HEK293 (cell line): ENCODE measurements around the gene MOB2.

Source experiments
- CTCF ChIA-PET: fragments of 350-600 bp; formaldehyde crosslinking; extraction: SDS; loops from one replicate; lab custom pipeline; 2021; ENCODE audit warnings: antibody characterized with exemption; lab: Yijun Ruan, JAX
- POLR2A ChIA-PET: fragments of 300-600 bp; formaldehyde crosslinking; extraction: SDS; loops from one replicate; lab custom pipeline; 2020; ENCODE audit warnings: antibody characterized with exemption, inconsistent platforms; lab: Yijun Ruan, JAX
- H3K27ac ChIP-seq: fragments of 200-500 bp; sonication (Bioruptor generic); 2 replicates; pipeline ENCODE4 v1.5.1; 2014; ENCODE audit warnings: low read depth, low read length, control low read depth, inconsistent platforms; ENCODE audit errors: extremely low read depth
- H3K36me3 ChIP-seq, 2 experiments: fragments of 200-500 bp in 1 of 2; sonication (Bioruptor generic) in 1 of 2; 1 replicate in 1 of 2; 2 replicates in 1 of 2; pipeline ENCODE4 v1.5.1; 2014 to 2017; ENCODE audit warnings: inconsistent platforms in 2 of 2, low read length in 2 of 2; ENCODE audit not compliant: control insufficient read depth in 2 of 2, insufficient read depth in 1 of 2
- H3K4me1 ChIP-seq: fragments of 200-500 bp; sonication (Bioruptor generic); 2 replicates; pipeline ENCODE4 v1.5.1; 2014; ENCODE audit warnings: mild to moderate bottlenecking, low read length, inconsistent platforms; ENCODE audit not compliant: control insufficient read depth, insufficient read depth
- H3K4me3 ChIP-seq: 2 replicates; pipeline ENCODE4 v1.5.1; 2011; ENCODE audit warnings: low read depth, mild to moderate bottlenecking, control low read depth, low read length, moderate library complexity
- H3K9me3 ChIP-seq: fragments of 200-500 bp; sonication (Bioruptor generic); 2 replicates; pipeline ENCODE4 v1.5.1; 2014; ENCODE audit warnings: low read depth, low read length, inconsistent platforms; ENCODE audit not compliant: control insufficient read depth, insufficient read depth
- HIC1 ChIP-seq: fragments of 450-650 bp; formaldehyde crosslinking; IDR thresholded peaks from 2 replicates; pipeline ENCODE4 v1.5.1; 2016; ENCODE audit warnings: missing biosample characterization, missing genetic modification characterization
- MZF1 ChIP-seq: fragments of 450-650 bp; formaldehyde crosslinking; IDR thresholded peaks from 2 replicates; pipeline ENCODE4 v1.5.1; 2017; ENCODE audit warnings: missing biosample characterization, missing genetic modification characterization, borderline replicate concordance
- OSR2 ChIP-seq: fragments of 450-650 bp; formaldehyde crosslinking; IDR thresholded peaks from 2 replicates; pipeline ENCODE4 v1.5.1; 2016; ENCODE audit warnings: missing biosample characterization, missing genetic modification characterization
- SCRT1 ChIP-seq: fragments of 450-650 bp; formaldehyde crosslinking; IDR thresholded peaks from 2 replicates; pipeline ENCODE4 v1.5.1; 2016; ENCODE audit warnings: missing biosample characterization, missing genetic modification characterization, borderline replicate concordance
- ZBTB48 ChIP-seq: fragments of 450-650 bp; formaldehyde crosslinking; IDR thresholded peaks from 2 replicates; pipeline ENCODE4 v1.5.1; 2016; ENCODE audit warnings: missing biosample characterization, missing genetic modification characterization
- ZBTB7A ChIP-seq: fragments of 450-650 bp; formaldehyde crosslinking; IDR thresholded peaks from 2 replicates; pipeline ENCODE4 v1.5.1; 2016; ENCODE audit warnings: low read depth, missing biosample characterization, missing genetic modification characterization
- ZFP3 ChIP-seq: fragments of 450-650 bp; formaldehyde crosslinking; IDR thresholded peaks from 2 replicates; pipeline ENCODE4 v1.5.1; 2016; ENCODE audit warnings: low read depth, missing biosample characterization, missing genetic modification characterization
- ZNF211 ChIP-seq: fragments of 450-650 bp; formaldehyde crosslinking; IDR thresholded peaks from 2 replicates; pipeline ENCODE4 v1.5.1; 2016; ENCODE audit warnings: low read depth, missing biosample characterization, missing genetic modification characterization
- ZNF311 ChIP-seq: fragments of 450-650 bp; formaldehyde crosslinking; IDR thresholded peaks from 2 replicates; pipeline ENCODE4 v1.5.1; 2017; ENCODE audit warnings: missing biosample characterization, missing genetic modification characterization, borderline replicate concordance
- ZNF341 ChIP-seq: fragments of 450-650 bp; formaldehyde crosslinking; IDR thresholded peaks from 2 replicates; pipeline ENCODE4; 2016; ENCODE audit warnings: low read depth, missing biosample characterization, missing genetic modification characterization
- ZNF501 ChIP-seq: fragments of 450-650 bp; formaldehyde crosslinking; IDR thresholded peaks from 2 replicates; pipeline ENCODE4 v1.5.1; 2016; ENCODE audit warnings: missing biosample characterization, missing genetic modification characterization
- ZNF521 ChIP-seq: fragments of 450-650 bp; formaldehyde crosslinking; IDR thresholded peaks from 2 replicates; pipeline ENCODE4 v1.5.1; 2017; ENCODE audit warnings: missing biosample characterization, mild to moderate bottlenecking, missing genetic modification characterization
- ZNF530 ChIP-seq: fragments of 450-650 bp; formaldehyde crosslinking; IDR thresholded peaks from 2 replicates; pipeline ENCODE4 v1.5.1; 2016; ENCODE audit warnings: low read depth, missing biosample characterization, missing genetic modification characterization
- ZNF555 ChIP-seq: fragments of 450-650 bp; formaldehyde crosslinking; conservative IDR thresholded peaks from 2 replicates; pipeline ENCODE4 v1.5.1; 2017; ENCODE audit warnings: missing biosample characterization, mild to moderate bottlenecking, missing genetic modification characterization, inconsistent platforms
- ZNF558 ChIP-seq: fragments of 450-650 bp; formaldehyde crosslinking; IDR thresholded peaks from 2 replicates; pipeline ENCODE4 v1.5.1; 2016; ENCODE audit warnings: missing biosample characterization, missing genetic modification characterization
- ZNF580 ChIP-seq: fragments of 450-650 bp; formaldehyde crosslinking; IDR thresholded peaks from 2 replicates; pipeline ENCODE4 v1.5.1; 2016; ENCODE audit warnings: missing biosample characterization, missing genetic modification characterization
- ZNF600 ChIP-seq: fragments of 450-650 bp; formaldehyde crosslinking; IDR thresholded peaks from 2 replicates; pipeline ENCODE4 v1.5.1; 2016; ENCODE audit warnings: missing biosample characterization, missing genetic modification characterization
- ZNF624 ChIP-seq: fragments of 450-650 bp; formaldehyde crosslinking; IDR thresholded peaks from 2 replicates; pipeline ENCODE4 v1.5.1; 2017; ENCODE audit warnings: missing biosample characterization, missing genetic modification characterization
- ZNF626 ChIP-seq: fragments of 450-650 bp; sonication (Bioruptor Pico); formaldehyde crosslinking; IDR thresholded peaks from 2 replicates; pipeline ENCODE4 v1.5.1; 2018; ENCODE audit warnings: missing biosample characterization, missing genetic modification characterization, inconsistent platforms
- ZNF629 ChIP-seq: fragments of 450-650 bp; formaldehyde crosslinking; IDR thresholded peaks from 2 replicates; pipeline ENCODE4 v1.5.1; 2017; ENCODE audit warnings: missing biosample characterization, missing genetic modification characterization
- ZNF660 ChIP-seq: fragments of 450-650 bp; IDR thresholded peaks from 2 replicates; pipeline ENCODE4 v1.5.1; 2018; ENCODE audit warnings: missing biosample characterization, mild to moderate bottlenecking, missing genetic modification characterization
- ZNF670 ChIP-seq: fragments of 450-650 bp; formaldehyde crosslinking; IDR thresholded peaks from 2 replicates; pipeline ENCODE4 v1.5.1; 2016; ENCODE audit warnings: missing biosample characterization, missing genetic modification characterization, low read depth
- ZNF677 ChIP-seq: fragments of 450-650 bp; IDR thresholded peaks from 2 replicates; pipeline ENCODE4 v1.5.0; 2018; ENCODE audit warnings: missing biosample characterization, mild to moderate bottlenecking, missing genetic modification characterization, moderate library complexity
- ZNF707 ChIP-seq: fragments of 450-650 bp; formaldehyde crosslinking; IDR thresholded peaks from 2 replicates; pipeline ENCODE4 v1.5.1; 2016; ENCODE audit warnings: missing biosample characterization, missing genetic modification characterization
- ZNF747 ChIP-seq: fragments of 450-650 bp; formaldehyde crosslinking; IDR thresholded peaks from 2 replicates; pipeline ENCODE4 v1.5.1; 2016; ENCODE audit warnings: missing biosample characterization, missing genetic modification characterization
- ZNF776 ChIP-seq: fragments of 450-650 bp; formaldehyde crosslinking; IDR thresholded peaks from 2 replicates; pipeline ENCODE4 v1.5.0; 2017; ENCODE audit warnings: missing biosample characterization, missing genetic modification characterization, borderline replicate concordance
- ZSCAN23 ChIP-seq: fragments of 450-650 bp; formaldehyde crosslinking; IDR thresholded peaks from 2 replicates; pipeline ENCODE4 v1.5.1; 2016; ENCODE audit warnings: missing biosample characterization, missing genetic modification characterization
- TF ChIP-seq, protein P1 (sequence below): fragments of 450-650 bp; formaldehyde crosslinking; IDR thresholded peaks from 2 replicates; pipeline ENCODE4 v1.5.1; 2016; ENCODE audit warnings: missing biosample characterization, missing genetic modification characterization, low read depth

The MOB2 gene

GRCh38 chr11:1529774-1530173, 43.2 kb upstream of the MOB2 start:
- CTCF ChIA-PET, result no interaction called here
- no peak for TF ChIP-seq MZF1 (tag by site-specific recombination)
- no peak for TF ChIP-seq ZNF501 (tag by site-specific recombination)
- no peak for TF ChIP-seq OSR2
- no peak for TF ChIP-seq ZNF626 (tag by site-specific recombination)
- TF ChIP-seq ZFP3, result no peak
- no peak for TF ChIP-seq ZNF341
- TF ChIP-seq ZNF624 (tag by site-specific recombination), result no peak
- no peak for TF ChIP-seq ZNF580 (tag by site-specific recombination)
- TF ChIP-seq ZSCAN23 (tag by site-specific recombination), result no peak
- TF ChIP-seq ZNF521 (tag by site-specific recombination), result no peak
- no peak for TF ChIP-seq ZNF776 (tag by site-specific recombination)
- TF ChIP-seq ZNF211 (tag by site-specific recombination), result no peak
- no peak for TF ChIP-seq ZNF677 (tag by site-specific recombination)
- TF ChIP-seq ZBTB7A (tag by site-specific recombination), result no peak
- H3K36me3 ChIP-seq, result peaks cover 0 to 19% of the 10 kb centered on the region in 2 experiments; a peak in 1 of 3 replicates
- H3K9me3 ChIP-seq, result no peaks in the 10 kb centered on the region
- H3K27ac ChIP-seq, result no peak overlapping the region
- POLR2A ChIA-PET, result no interaction called here
- H3K4me1 ChIP-seq, result no peaks in the 10 kb centered on the region
- H3K4me3 ChIP-seq, result no peak overlapping the region

DNA sequence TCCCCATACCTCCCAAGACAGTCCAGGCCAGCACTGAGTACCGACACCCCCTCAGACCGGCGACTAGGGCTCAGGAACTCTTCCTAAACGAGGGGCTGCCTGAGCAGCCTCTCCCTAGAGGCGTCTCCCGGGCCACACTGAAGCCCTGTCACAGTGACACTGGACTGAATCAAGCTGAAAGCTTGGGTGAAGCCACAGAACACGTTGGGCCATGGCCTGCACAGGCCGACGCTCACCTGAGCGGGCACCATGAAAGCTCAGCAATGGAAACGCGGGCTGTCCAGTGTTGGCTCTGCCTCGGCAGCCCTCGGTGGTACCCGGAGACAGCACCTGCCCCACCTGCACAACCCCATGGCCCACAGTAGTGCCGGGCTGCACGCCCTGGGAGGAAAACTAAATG, 42.7 kb upstream of the MOB2 start:
- ChIA-PET POLR2A (no interaction called here), CTCF (interaction anchor here (0.6 kb wide), 1 partner anchor 29 kb away, joined by 3 read pairs; no protein-coding TSS in a partner anchor)
- H3K4me1 ChIP-seq, result no peaks in the 10 kb centered on the region
- H3K4me3 ChIP-seq, result no peak overlapping the region
- TF ChIP-seq ZNF660 (no peak), ZNF555 (no peak), ZNF530 (tag by site-specific recombination) (no peak), ZNF558 (tag by site-specific recombination) (no peak), HIC1 (tag by site-specific recombination) (no peak), ZNF629 (tag by site-specific recombination) (no peak), SCRT1 (tag by site-specific recombination) (no peak), ZNF600 (tag by site-specific recombination) (no peak), ZNF670 (tag by site-specific recombination) (no peak), ZNF311 (tag by site-specific recombination) (no peak), ZBTB48 (tag by site-specific recombination) (no peak), ZNF707 (tag by site-specific recombination) (no peak), ZNF747 (tag by site-specific recombination) (no peak)
- TF ChIP-seq, protein P1, sequence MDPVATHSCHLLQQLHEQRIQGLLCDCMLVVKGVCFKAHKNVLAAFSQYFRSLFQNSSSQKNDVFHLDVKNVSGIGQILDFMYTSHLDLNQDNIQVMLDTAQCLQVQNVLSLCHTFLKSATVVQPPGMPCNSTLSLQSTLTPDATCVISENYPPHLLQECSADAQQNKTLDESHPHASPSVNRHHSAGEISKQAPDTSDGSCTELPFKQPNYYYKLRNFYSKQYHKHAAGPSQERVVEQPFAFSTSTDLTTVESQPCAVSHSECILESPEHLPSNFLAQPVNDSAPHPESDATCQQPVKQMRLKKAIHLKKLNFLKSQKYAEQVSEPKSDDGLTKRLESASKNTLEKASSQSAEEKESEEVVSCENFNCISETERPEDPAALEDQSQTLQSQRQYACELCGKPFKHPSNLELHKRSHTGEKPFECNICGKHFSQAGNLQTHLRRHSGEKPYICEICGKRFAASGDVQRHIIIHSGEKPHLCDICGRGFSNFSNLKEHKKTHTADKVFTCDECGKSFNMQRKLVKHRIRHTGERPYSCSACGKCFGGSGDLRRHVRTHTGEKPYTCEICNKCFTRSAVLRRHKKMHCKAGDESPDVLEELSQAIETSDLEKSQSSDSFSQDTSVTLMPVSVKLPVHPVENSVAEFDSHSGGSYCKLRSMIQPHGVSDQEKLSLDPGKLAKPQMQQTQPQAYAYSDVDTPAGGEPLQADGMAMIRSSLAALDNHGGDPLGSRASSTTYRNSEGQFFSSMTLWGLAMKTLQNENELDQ, result no peak
- no peak overlapping the region for H3K27ac ChIP-seq
- H3K36me3 ChIP-seq, result peaks cover 0 to 14% of the 10 kb centered on the region in 2 experiments; a peak in 1 of 3 replicates
- H3K9me3 ChIP-seq, result no peaks in the 10 kb centered on the region
